ENCODE data around the gene SMIM20.

Gene SMIM20

DNA sequence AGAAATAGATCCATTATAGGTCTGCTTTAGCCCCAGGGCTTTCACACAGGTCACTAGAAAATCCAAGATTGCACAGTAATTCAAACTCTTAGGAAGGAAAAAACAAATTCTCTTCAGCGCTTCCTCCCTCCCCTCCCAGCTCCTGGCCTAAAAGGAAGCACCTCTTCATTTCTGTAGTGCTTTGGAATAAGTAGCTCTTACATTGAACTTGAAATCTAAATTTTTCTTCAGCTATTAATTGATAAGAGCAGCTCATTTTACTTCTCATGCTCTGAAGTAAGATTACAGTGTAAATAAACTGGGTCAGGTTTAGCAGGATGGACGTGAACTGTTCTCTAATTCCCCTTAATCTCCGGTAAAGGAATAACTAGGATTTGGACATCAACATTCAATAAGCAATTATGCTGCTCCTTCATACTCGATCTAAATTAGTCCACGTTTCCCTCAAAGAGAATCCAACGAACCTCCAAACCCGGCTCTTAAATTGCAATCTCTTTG lies 40.3 kb upstream of the SMIM20 start:
- no peaks in the 10 kb centered on the region for H3K4me1 ChIP-seq (ENCODE audit: insufficient read depth, low read length, poor library complexity, severe bottlenecking)
- H3K9me3 ChIP-seq (ENCODE audit: insufficient read depth, low read depth, low read length) = no peaks in the 10 kb centered on the region
- no peaks in the 10 kb centered on the region for H3F3A ChIP-seq (ENCODE audit: low read depth)
- no peaks in the 10 kb centered on the region for H3K27me3 ChIP-seq (ENCODE audit: insufficient read depth, low read length, poor library complexity, severe bottlenecking)
- no peak overlapping the region for H3K9ac ChIP-seq (ENCODE audit: low read depth, low read length, poor library complexity, severe bottlenecking)
- H4K20me1 ChIP-seq (ENCODE audit: insufficient read depth, low read length, poor library complexity, severe bottlenecking) = no peaks in the 10 kb centered on the region
- H3K9me2 ChIP-seq (replicated peaks; ENCODE audit: low read depth, low read length) = no peaks in the 10 kb centered on the region
- no peak overlapping the region for H3K4me3 ChIP-seq (ENCODE audit: low read length, poor library complexity, severe bottlenecking)
- no peak for TF ChIP-seq EZH2phosphoT487 (IDR thresholded peaks at IDR 0.05; ENCODE audit: borderline replicate concordance)
- TF ChIP-seq, protein P1, sequence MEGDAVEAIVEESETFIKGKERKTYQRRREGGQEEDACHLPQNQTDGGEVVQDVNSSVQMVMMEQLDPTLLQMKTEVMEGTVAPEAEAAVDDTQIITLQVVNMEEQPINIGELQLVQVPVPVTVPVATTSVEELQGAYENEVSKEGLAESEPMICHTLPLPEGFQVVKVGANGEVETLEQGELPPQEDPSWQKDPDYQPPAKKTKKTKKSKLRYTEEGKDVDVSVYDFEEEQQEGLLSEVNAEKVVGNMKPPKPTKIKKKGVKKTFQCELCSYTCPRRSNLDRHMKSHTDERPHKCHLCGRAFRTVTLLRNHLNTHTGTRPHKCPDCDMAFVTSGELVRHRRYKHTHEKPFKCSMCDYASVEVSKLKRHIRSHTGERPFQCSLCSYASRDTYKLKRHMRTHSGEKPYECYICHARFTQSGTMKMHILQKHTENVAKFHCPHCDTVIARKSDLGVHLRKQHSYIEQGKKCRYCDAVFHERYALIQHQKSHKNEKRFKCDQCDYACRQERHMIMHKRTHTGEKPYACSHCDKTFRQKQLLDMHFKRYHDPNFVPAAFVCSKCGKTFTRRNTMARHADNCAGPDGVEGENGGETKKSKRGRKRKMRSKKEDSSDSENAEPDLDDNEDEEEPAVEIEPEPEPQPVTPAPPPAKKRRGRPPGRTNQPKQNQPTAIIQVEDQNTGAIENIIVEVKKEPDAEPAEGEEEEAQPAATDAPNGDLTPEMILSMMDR (conservative IDR thresholded peaks at IDR 0.05; ENCODE audit: low read length) = no peak
- no peaks in the 10 kb centered on the region for H3K79me2 ChIP-seq (ENCODE audit: insufficient read depth, low read length)
- no peak overlapping the region for H2AFZ ChIP-seq (ENCODE audit: low read length)
- H3K4me2 ChIP-seq (ENCODE audit: low read depth, low read length, poor library complexity, severe bottlenecking) = no peak overlapping the region
- H3K36me3 ChIP-seq (ENCODE audit: insufficient read depth, low read length) = no peaks in the 10 kb centered on the region

DNA sequence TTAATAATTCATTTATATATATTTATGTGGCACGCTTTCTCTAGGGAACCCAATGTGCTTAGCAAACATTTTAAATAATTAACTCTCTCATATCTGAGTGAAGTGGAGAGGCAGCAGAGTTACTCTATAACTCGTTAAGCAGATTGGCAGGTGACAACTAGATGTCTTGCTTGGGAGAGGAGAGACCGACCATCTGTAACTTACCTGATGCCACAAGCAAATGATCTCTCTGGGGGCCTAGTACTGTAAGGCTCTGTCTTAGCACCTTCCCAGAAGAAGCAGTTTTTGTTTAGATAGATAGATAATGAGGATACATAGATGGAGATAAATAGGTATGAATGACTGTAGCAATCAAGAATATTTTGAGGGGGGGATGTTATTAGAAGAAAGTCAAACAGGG lies 39.4 kb upstream of the SMIM20 start:
- no peak overlapping the region for H2AFZ ChIP-seq (ENCODE audit: low read length)
- no peak overlapping the region for H3K9ac ChIP-seq (ENCODE audit: low read depth, low read length, poor library complexity, severe bottlenecking)
- H3K4me1 ChIP-seq (ENCODE audit: insufficient read depth, low read length, poor library complexity, severe bottlenecking) = no peaks in the 10 kb centered on the region
- no peaks in the 10 kb centered on the region for H3K79me2 ChIP-seq (ENCODE audit: insufficient read depth, low read length)
- no peak overlapping the region for H3K4me3 ChIP-seq (ENCODE audit: low read length, poor library complexity, severe bottlenecking)
- TF ChIP-seq EZH2phosphoT487 (IDR thresholded peaks at IDR 0.05; ENCODE audit: borderline replicate concordance) = no peak
- TF ChIP-seq, protein P1 (conservative IDR thresholded peaks at IDR 0.05; ENCODE audit: low read length) = no peak
- H3K36me3 ChIP-seq (ENCODE audit: insufficient read depth, low read length) = no peaks in the 10 kb centered on the region
- H4K20me1 ChIP-seq (ENCODE audit: insufficient read depth, low read length, poor library complexity, severe bottlenecking) = no peaks in the 10 kb centered on the region
- H3K9me3 ChIP-seq (ENCODE audit: insufficient read depth, low read depth, low read length) = no peaks in the 10 kb centered on the region
- no peaks in the 10 kb centered on the region for H3F3A ChIP-seq (ENCODE audit: low read depth)
- no peaks in the 10 kb centered on the region for H3K27me3 ChIP-seq (ENCODE audit: insufficient read depth, low read length, poor library complexity, severe bottlenecking)
- H3K4me2 ChIP-seq (ENCODE audit: low read depth, low read length, poor library complexity, severe bottlenecking) = no peak overlapping the region
- no peaks in the 10 kb centered on the region for H3K9me2 ChIP-seq (replicated peaks; ENCODE audit: low read depth, low read length)

DNA sequence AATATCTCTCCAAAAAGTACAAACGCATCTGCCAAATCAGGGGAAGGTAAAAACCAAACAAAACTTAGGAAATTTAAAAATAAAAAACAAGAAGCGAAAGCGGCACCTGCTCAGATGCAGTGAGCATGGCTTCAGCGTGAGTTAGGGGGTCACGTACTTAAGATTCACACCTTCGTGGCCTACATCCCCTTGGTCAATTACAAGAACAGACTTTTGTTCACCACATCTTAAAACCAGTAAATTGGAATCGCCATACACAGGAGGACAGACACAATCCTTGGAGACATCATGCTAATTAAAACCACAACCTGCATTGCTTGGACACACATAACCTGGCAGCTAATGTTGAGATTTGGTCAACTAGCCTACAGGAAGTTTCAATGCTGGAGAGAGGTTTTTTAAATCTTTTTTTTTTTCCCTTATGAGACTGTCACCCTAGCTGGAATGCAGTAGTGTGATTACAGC lies 38.7 kb upstream of the SMIM20 start:
- Histone ChIP-seq H3K9me3 (ENCODE audit: insufficient read depth, low read depth, low read length) (no peaks in the 10 kb centered on the region), H3K4me1 (ENCODE audit: insufficient read depth, low read length, poor library complexity, severe bottlenecking) (no peaks in the 10 kb centered on the region), H3K36me3 (ENCODE audit: insufficient read depth, low read length) (no peaks in the 10 kb centered on the region), H3K79me2 (ENCODE audit: insufficient read depth, low read length) (no peaks in the 10 kb centered on the region), H4K20me1 (ENCODE audit: insufficient read depth, low read length, poor library complexity, severe bottlenecking) (no peaks in the 10 kb centered on the region), H2AFZ (ENCODE audit: low read length) (no peak overlapping the region), H3K27me3 (ENCODE audit: insufficient read depth, low read length, poor library complexity, severe bottlenecking) (no peaks in the 10 kb centered on the region), H3K9me2 (replicated peaks; ENCODE audit: low read depth, low read length) (no peaks in the 10 kb centered on the region), H3K9ac (ENCODE audit: low read depth, low read length, poor library complexity, severe bottlenecking) (no peak overlapping the region), H3K4me3 (ENCODE audit: low read length, poor library complexity, severe bottlenecking) (no peak overlapping the region), H3F3A (ENCODE audit: low read depth) (no peaks in the 10 kb centered on the region), H3K4me2 (ENCODE audit: low read depth, low read length, poor library complexity, severe bottlenecking) (no peak overlapping the region)
- TF ChIP-seq EZH2phosphoT487 (IDR thresholded peaks at IDR 0.05; ENCODE audit: borderline replicate concordance) = no peak
- TF ChIP-seq, protein P1 (conservative IDR thresholded peaks at IDR 0.05; ENCODE audit: low read length) = no peak
